Measurements from ENCODE around the gene PDPK1.
"Not testable (repeated sequence)": the region's sequence is repeated elsewhere in the genome, so short reads cannot be mapped to it uniquely, and the experiment has no call there.

Gene PDPK1

DNA sequence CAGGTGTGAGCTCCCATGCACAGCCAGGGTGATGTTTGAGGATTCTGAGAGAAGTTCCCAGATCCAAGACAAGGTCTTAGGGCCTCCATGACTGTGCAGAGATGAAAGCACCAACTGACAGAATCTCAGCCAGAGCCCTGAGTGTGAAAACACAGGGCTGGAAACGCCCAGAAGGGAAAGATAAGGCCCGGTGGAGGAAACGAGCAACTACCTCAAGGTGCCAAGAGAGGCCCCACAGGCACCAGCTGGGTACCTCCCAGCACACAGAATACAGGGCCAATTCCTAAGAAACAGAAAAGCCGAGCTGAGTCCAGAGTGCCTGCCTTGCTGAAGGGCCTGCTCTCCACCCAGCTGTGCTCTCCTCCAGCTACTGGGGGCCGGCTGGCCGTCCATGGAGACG lies 94.5 kb downstream of the PDPK1 start:
- not testable (repeated sequence) for H3K9me3 ChIP-seq (ENCODE audit: insufficient read depth, low read depth, low read length); H3F3A ChIP-seq (ENCODE audit: low read depth); H3K9ac ChIP-seq (ENCODE audit: low read depth, low read length, poor library complexity, severe bottlenecking); H3K27me3 ChIP-seq (ENCODE audit: insufficient read depth, low read length, poor library complexity, severe bottlenecking); H2AFZ ChIP-seq (ENCODE audit: low read length); H3K4me3 ChIP-seq (ENCODE audit: low read length, poor library complexity, severe bottlenecking); H4K20me1 ChIP-seq (ENCODE audit: insufficient read depth, low read length, poor library complexity, severe bottlenecking); H3K36me3 ChIP-seq (ENCODE audit: insufficient read depth, low read length); H3K4me2 ChIP-seq (ENCODE audit: low read depth, low read length, poor library complexity, severe bottlenecking); H3K4me1 ChIP-seq (ENCODE audit: insufficient read depth, low read length, poor library complexity, severe bottlenecking); H3K79me2 ChIP-seq (ENCODE audit: insufficient read depth, low read length); H3K9me2 ChIP-seq (replicated peaks; ENCODE audit: low read depth, low read length)

DNA sequence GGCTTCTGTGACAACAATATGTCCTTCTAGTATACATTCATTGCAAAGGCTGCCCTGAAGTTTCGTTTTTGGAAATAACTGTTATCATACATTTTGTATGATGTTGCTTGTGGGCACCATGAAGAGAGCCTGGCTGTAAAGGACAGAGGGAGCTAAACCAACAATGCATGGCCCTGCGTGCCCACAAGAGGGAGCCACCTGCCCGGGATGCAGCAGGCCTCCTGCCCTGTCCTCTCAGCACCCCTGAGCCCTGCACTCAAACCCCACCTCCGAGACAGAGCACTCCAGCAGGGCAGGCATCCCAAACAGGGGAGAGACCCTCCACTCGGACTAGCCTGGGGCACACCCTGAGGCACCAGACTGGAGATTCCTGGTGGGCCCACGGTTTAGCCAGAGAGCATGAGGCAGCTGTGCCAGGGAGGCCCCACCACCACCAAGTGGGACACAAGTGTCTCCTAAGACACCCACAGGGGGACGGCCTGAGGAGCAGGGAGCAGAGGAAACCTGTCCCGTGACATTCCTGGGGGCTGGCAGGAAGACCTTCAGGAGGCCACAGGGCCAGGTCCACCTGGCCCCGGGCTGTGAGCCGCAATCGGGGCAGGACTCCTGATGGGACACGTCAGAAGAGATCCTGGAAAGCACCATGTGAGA lies 101.4 kb downstream of the PDPK1 start:
- not testable (repeated sequence) for H3K27me3 ChIP-seq (ENCODE audit: insufficient read depth, low read length, poor library complexity, severe bottlenecking); H3K36me3 ChIP-seq (ENCODE audit: insufficient read depth, low read length); H4K20me1 ChIP-seq (ENCODE audit: insufficient read depth, low read length, poor library complexity, severe bottlenecking); H3K4me1 ChIP-seq (ENCODE audit: insufficient read depth, low read length, poor library complexity, severe bottlenecking); H3K4me3 ChIP-seq (ENCODE audit: low read length, poor library complexity, severe bottlenecking); H3K9me2 ChIP-seq (replicated peaks; ENCODE audit: low read depth, low read length); H2AFZ ChIP-seq (ENCODE audit: low read length); H3K4me2 ChIP-seq (ENCODE audit: low read depth, low read length, poor library complexity, severe bottlenecking); H3K79me2 ChIP-seq (ENCODE audit: insufficient read depth, low read length); H3F3A ChIP-seq (ENCODE audit: low read depth); H3K9me3 ChIP-seq (ENCODE audit: insufficient read depth, low read depth, low read length); H3K9ac ChIP-seq (ENCODE audit: low read depth, low read length, poor library complexity, severe bottlenecking)

- H3K9me2 ChIP-seq (replicated peaks; ENCODE audit: low read depth, low read length); H3K4me1 ChIP-seq (ENCODE audit: insufficient read depth, low read length, poor library complexity, severe bottlenecking); H3K9ac ChIP-seq (ENCODE audit: low read depth, low read length, poor library complexity, severe bottlenecking); H4K20me1 ChIP-seq (ENCODE audit: insufficient read depth, low read length, poor library complexity, severe bottlenecking); H3K4me2 ChIP-seq (ENCODE audit: low read depth, low read length, poor library complexity, severe bottlenecking); H3K27me3 ChIP-seq (ENCODE audit: insufficient read depth, low read length, poor library complexity, severe bottlenecking); H3F3A ChIP-seq (ENCODE audit: low read depth); H3K4me3 ChIP-seq (ENCODE audit: low read length, poor library complexity, severe bottlenecking); H2AFZ ChIP-seq (ENCODE audit: low read length); H3K36me3 ChIP-seq (ENCODE audit: insufficient read depth, low read length); H3K79me2 ChIP-seq (ENCODE audit: insufficient read depth, low read length); H3K9me3 ChIP-seq (ENCODE audit: insufficient read depth, low read depth, low read length): not testable (repeated sequence)
These were observed 101.9 kb downstream of the PDPK1 start for GRCh38 chr16:2639722-2640072.

DNA sequence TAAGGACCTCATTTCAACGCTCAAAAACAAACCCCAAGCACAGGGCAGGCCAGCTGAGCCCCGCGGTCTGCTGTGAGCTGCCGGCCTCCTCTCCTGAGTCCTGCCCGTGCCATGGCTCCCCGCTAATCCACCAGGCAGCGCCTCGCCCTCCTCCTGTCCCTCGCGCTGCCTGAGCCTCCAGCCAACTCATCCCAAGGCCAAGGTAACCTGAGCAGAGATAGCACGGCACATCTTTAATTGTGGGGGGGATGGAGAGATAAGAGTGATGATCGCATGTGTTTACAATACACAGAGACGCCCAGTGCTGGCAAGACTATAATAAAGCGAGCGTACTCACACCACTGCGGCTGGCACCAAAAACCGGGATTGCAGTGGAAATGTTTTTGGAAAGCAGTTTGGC lies 104.7 kb downstream of the PDPK1 start:
- H3K9me2 ChIP-seq (replicated peaks; ENCODE audit: low read depth, low read length); H3K4me3 ChIP-seq (ENCODE audit: low read length, poor library complexity, severe bottlenecking); H2AFZ ChIP-seq (ENCODE audit: low read length); H3K79me2 ChIP-seq (ENCODE audit: insufficient read depth, low read length); H3K36me3 ChIP-seq (ENCODE audit: insufficient read depth, low read length); H3K4me2 ChIP-seq (ENCODE audit: low read depth, low read length, poor library complexity, severe bottlenecking); H3K4me1 ChIP-seq (ENCODE audit: insufficient read depth, low read length, poor library complexity, severe bottlenecking); H3F3A ChIP-seq (ENCODE audit: low read depth); H3K9me3 ChIP-seq (ENCODE audit: insufficient read depth, low read depth, low read length); H4K20me1 ChIP-seq (ENCODE audit: insufficient read depth, low read length, poor library complexity, severe bottlenecking); H3K9ac ChIP-seq (ENCODE audit: low read depth, low read length, poor library complexity, severe bottlenecking); H3K27me3 ChIP-seq (ENCODE audit: insufficient read depth, low read length, poor library complexity, severe bottlenecking): not testable (repeated sequence)

- H3K79me2 ChIP-seq (ENCODE audit: insufficient read depth, low read length); H3K4me3 ChIP-seq (ENCODE audit: low read length, poor library complexity, severe bottlenecking); H3K36me3 ChIP-seq (ENCODE audit: insufficient read depth, low read length); H3K9ac ChIP-seq (ENCODE audit: low read depth, low read length, poor library complexity, severe bottlenecking); H3K9me2 ChIP-seq (replicated peaks; ENCODE audit: low read depth, low read length); H3K4me2 ChIP-seq (ENCODE audit: low read depth, low read length, poor library complexity, severe bottlenecking); H3K4me1 ChIP-seq (ENCODE audit: insufficient read depth, low read length, poor library complexity, severe bottlenecking); H3K27me3 ChIP-seq (ENCODE audit: insufficient read depth, low read length, poor library complexity, severe bottlenecking); H3K9me3 ChIP-seq (ENCODE audit: insufficient read depth, low read depth, low read length); H2AFZ ChIP-seq (ENCODE audit: low read length); H3F3A ChIP-seq (ENCODE audit: low read depth); H4K20me1 ChIP-seq (ENCODE audit: insufficient read depth, low read length, poor library complexity, severe bottlenecking): not testable (repeated sequence)
These were observed 107.1 kb downstream of the PDPK1 start for GRCh38 chr16:2644754-2645453.

DNA sequence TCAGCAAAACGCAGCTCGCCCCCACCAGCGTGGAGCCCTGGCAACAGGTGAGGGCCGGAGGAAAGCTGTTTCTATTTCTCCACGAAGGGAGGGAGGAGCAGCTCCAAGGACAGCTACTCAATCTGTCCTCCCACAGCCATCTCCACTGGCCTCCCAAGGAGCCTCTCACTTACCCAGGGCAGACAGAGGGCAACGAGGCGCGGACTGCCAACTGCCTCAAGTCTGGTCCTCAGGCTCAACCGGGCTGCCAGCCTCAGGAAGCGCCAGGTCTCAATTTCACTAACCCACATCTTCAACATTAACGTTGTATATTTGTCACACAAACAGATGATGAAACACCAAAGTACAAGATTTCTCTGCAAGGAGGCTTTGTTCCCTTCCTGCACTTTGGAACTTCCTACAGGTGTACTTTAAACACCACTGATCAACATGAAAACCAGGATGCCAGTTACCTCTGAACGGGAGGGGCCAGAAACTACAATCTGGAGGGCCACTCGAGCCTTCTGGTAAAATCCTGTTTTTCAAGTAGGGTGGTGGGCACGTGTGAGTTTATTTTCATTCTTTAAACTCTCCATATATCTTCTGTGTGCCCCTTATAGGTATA lies 113.5 kb downstream of the PDPK1 start:
- H3K79me2 ChIP-seq (ENCODE audit: insufficient read depth, low read length); H3K9me2 ChIP-seq (replicated peaks; ENCODE audit: low read depth, low read length); H3K4me1 ChIP-seq (ENCODE audit: insufficient read depth, low read length, poor library complexity, severe bottlenecking): not testable (repeated sequence)

More for the DNA sequence above, 113.5 kb downstream of the PDPK1 start:
- not testable (repeated sequence) for H3K4me3 ChIP-seq (ENCODE audit: low read length, poor library complexity, severe bottlenecking); H3K27me3 ChIP-seq (ENCODE audit: insufficient read depth, low read length, poor library complexity, severe bottlenecking); H3K4me2 ChIP-seq (ENCODE audit: low read depth, low read length, poor library complexity, severe bottlenecking); H3K36me3 ChIP-seq (ENCODE audit: insufficient read depth, low read length); H3K9ac ChIP-seq (ENCODE audit: low read depth, low read length, poor library complexity, severe bottlenecking); H2AFZ ChIP-seq (ENCODE audit: low read length); H3F3A ChIP-seq (ENCODE audit: low read depth); H4K20me1 ChIP-seq (ENCODE audit: insufficient read depth, low read length, poor library complexity, severe bottlenecking); H3K9me3 ChIP-seq (ENCODE audit: insufficient read depth, low read depth, low read length)

Measured in Loucy (cell line).